NT2/D1 (cell line): ENCODE data around the gene MADCAM1.

Experiments used
- SUZ12 ChIP-seq: IDR thresholded peaks from 2 replicates; pipeline ENCODE4 v1.6.1; 2011; ENCODE audit not compliant: insufficient read length, insufficient read depth; ENCODE audit errors: extremely low read depth
- YY1 ChIP-seq: IDR thresholded peaks from 2 replicates; pipeline ENCODE4 v1.6.1; 2011; ENCODE audit not compliant: insufficient read length, insufficient read depth
- ZNF274 ChIP-seq: IDR thresholded peaks from 2 replicates; pipeline ENCODE4 v1.6.1; 2011; ENCODE audit warnings: mild to moderate bottlenecking, low read depth, low read length

GRCh38 chr19:536881-537404 lies 40.7 kb downstream of the MADCAM1 start:
- TF ChIP-seq SUZ12 (no peak), YY1 (no peak), ZNF274 (no peak)
